ENCODE data around the gene NDUFB5. TPM values are rescaled to one million over a fixed set of nuclear protein-coding genes. Genes with fewer than 3 reads are reported as not detected.
A peak's percentile ranks its signal among the peaks of the same experiment; 100 is the strongest.

Gene NDUFB5
- total and polyA plus RNA-seq, 12 donors, result 108 to 395 (median 373) TPM

GRCh38 chr3:179589143-179589542, 15.5 kb upstream of the NDUFB5 start:
- TF ChIP-seq CTCF (IDR thresholded peaks at IDR 0.05), result no peak
- Histone ChIP-seq H3K27me3 (no peaks in the 10 kb centered on the region), H3K4me3 (no peak overlapping the region), H3K4me1 (peaks cover 0 to 25% (median 4%) of the 10 kb centered on the region in 9 donors), H3K9me3 (no peaks in the 10 kb centered on the region), H3K27ac (no peak overlapping the region), H3K36me3 (peaks cover 0 to 100% (median 58%) of the 10 kb centered on the region in 9 donors)
- ATAC-seq, result peak in 1 of 8 donors; percentile 35
- intact Hi-C loops (cut with DNase I), result no loop called here
- no peak for DNase-seq

- DNase-seq, result no peak
- Histone ChIP-seq H3K4me1 (peaks cover 0 to 25% (median 4%) of the 10 kb centered on the region in 9 donors), H3K27ac (peak overlapping the region in 2 of 10 donors; percentile 13 to 14), H3K9me3 (no peaks in the 10 kb centered on the region), H3K27me3 (no peaks in the 10 kb centered on the region), H3K36me3 (peaks cover 0 to 100% (median 58%) of the 10 kb centered on the region in 9 donors), H3K4me3 (no peak overlapping the region)
- TF ChIP-seq CTCF (IDR thresholded peaks at IDR 0.05), result no peak
- WGBS, 2 donors, result 56 to 58% methylated on average over 2 of the region's 2 CpGs
- intact Hi-C loops (cut with DNase I), result no loop called here
- ATAC-seq, result no peak
These were observed 13.9 kb upstream of the NDUFB5 start for GRCh38 chr3:179590669-179591068.

GRCh38 chr3:179591313-179591712, 13.3 kb upstream of the NDUFB5 start:
- no peaks in the 10 kb centered on the region for H3K27me3 ChIP-seq
- H3K27ac ChIP-seq, result peak overlapping the region in 2 of 10 donors; percentile 13 to 14
- H3K36me3 ChIP-seq, result peaks cover 0 to 100% (median 58%) of the 10 kb centered on the region in 9 donors
- no peak overlapping the region for H3K4me3 ChIP-seq
- no peaks in the 10 kb centered on the region for H3K9me3 ChIP-seq
- WGBS, 2 donors, result 59 to 73% methylated on average over 1 of the region's 1 CpG
- intact Hi-C loops (cut with DNase I), result no loop called here
- DNase-seq, result no peak
- no peak for TF ChIP-seq CTCF (IDR thresholded peaks at IDR 0.05)
- peak in 3 of 8 donors; percentile 42 to 56 (median 48) for ATAC-seq
- H3K4me1 ChIP-seq, result peaks cover 0 to 25% (median 4%) of the 10 kb centered on the region in 9 donors

- Histone ChIP-seq H3K36me3 (peaks cover 0 to 86% (median 41%) of the 10 kb centered on the region in 9 donors), H3K4me3 (no peak overlapping the region), H3K9me3 (no peaks in the 10 kb centered on the region), H3K27ac (no peak overlapping the region), H3K4me1 (peaks cover 0 to 14% (median 12%) of the 10 kb centered on the region in 9 donors), H3K27me3 (no peaks in the 10 kb centered on the region)
- ATAC-seq (no peak), DNase-seq (no peak)
- TF ChIP-seq CTCF (IDR thresholded peaks at IDR 0.05), result no peak
- intact Hi-C loops (cut with DNase I), result no loop called here
- 87 to 94% methylated on average over 4 of the region's 4 CpGs for WGBS, 2 donors
These were observed 5.1 kb upstream of the NDUFB5 start for GRCh38 chr3:179599531-179599930.
